ENCODE results near the gene UNC5B.

GRCh38 chr10:71255808-71256660, 43.7 kb downstream of the UNC5B start:
- TF ChIP-seq POLR2A (IDR thresholded peaks at IDR 0.05) (no peak), CTCF (IDR thresholded peaks at IDR 0.05) (no peak)
